HepG2 (cell line): ENCODE measurements around the gene ZNF217. TPM values are rescaled to one million over a fixed set of nuclear protein-coding genes. Genes with fewer than 3 reads are reported as not detected.
A peak's percentile ranks its signal among the peaks of the same experiment; 100 is the strongest.

Experiments used
- ASH2L ChIP-seq: fragments of 300-600, 200-600 bp; sonication (generic); IDR thresholded peaks from 2 replicates; pipeline ENCODE4 v1.7.0; 2017; ENCODE audit warnings: low read depth, mild to moderate bottlenecking, moderate library complexity, mixed read lengths, low read length; ENCODE audit not compliant: insufficient read length
- ATF3 ChIP-seq: sonication (generic); formaldehyde crosslinking; IDR thresholded peaks from 2 replicates; pipeline ENCODE4 v1.4.0; 2020; ENCODE audit warnings: missing genetic modification reagents
- DPF2 ChIP-seq: sonication (generic); formaldehyde crosslinking; IDR thresholded peaks from 2 replicates; pipeline ENCODE4 v1.4.0; 2020; ENCODE audit warnings: mild to moderate bottlenecking, low read depth, missing genetic modification reagents, borderline replicate concordance
- FOXP1 ChIP-seq, 2 experiments: fragments of 450-650 bp in 1 of 2; IDR thresholded peaks; 2 replicates each; pipeline ENCODE4 v1.6.1; 2017 to 2018; ENCODE audit warnings: antibody characterized with exemption in 1 of 2
- HNRNPL ChIP-seq: fragments of 200-400 bp; formaldehyde crosslinking; IDR thresholded peaks from 2 replicates; pipeline ENCODE4 v1.6.1; 2017; ENCODE audit warnings: mild to moderate bottlenecking, low read depth, low read length
- KDM2A ChIP-seq: sonication (generic); formaldehyde crosslinking; IDR thresholded peaks from 2 replicates; pipeline ENCODE4 v1.4.0; 2020; ENCODE audit warnings: low read depth, missing genetic modification reagents, borderline replicate concordance
- LCORL ChIP-seq, 2 experiments: fragments of 450-650 bp in 1 of 2; sonication (generic) in 1 of 2; formaldehyde crosslinking in 1 of 2; IDR thresholded peaks; 2 replicates each; pipeline versions ENCODE4 v1.5.0 to v1.6.1; 2017 to 2020; ENCODE audit warnings: antibody characterized with exemption in 1 of 2, missing genetic modification reagents in 1 of 2
- MED13 ChIP-seq: sonication (generic); formaldehyde crosslinking; IDR thresholded peaks from 2 replicates; pipeline ENCODE4 v1.5.0; 2020; ENCODE audit warnings: missing genetic modification reagents
- RFX3 ChIP-seq: IDR thresholded peaks from 2 replicates; pipeline ENCODE4 v1.6.1; 2016; ENCODE audit warnings: missing biosample characterization, missing genetic modification reagents
- SALL1 ChIP-seq: sonication (generic); formaldehyde crosslinking; IDR thresholded peaks from 2 replicates; pipeline ENCODE4 v1.8.0; 2022; ENCODE audit warnings: mild to moderate bottlenecking, missing genetic modification reagents
- TP53 ChIP-seq: sonication (generic); formaldehyde crosslinking; conservative IDR thresholded peaks from 2 replicates; pipeline ENCODE4 v1.4.0; 2020; ENCODE audit warnings: missing genetic modification reagents
- WIZ ChIP-seq: sonication (generic); formaldehyde crosslinking; IDR thresholded peaks from 2 replicates; pipeline ENCODE4 v1.5.1; 2020; ENCODE audit warnings: mild to moderate bottlenecking, missing genetic modification reagents
- ZFX ChIP-seq: sonication (generic); formaldehyde crosslinking; IDR thresholded peaks from 2 replicates; pipeline ENCODE4 v1.4.0; 2020; ENCODE audit warnings: mild to moderate bottlenecking, low read depth, missing genetic modification reagents, moderate library complexity
- ZFY ChIP-seq: sonication (generic); formaldehyde crosslinking; IDR thresholded peaks from 2 replicates; pipeline ENCODE4 v1.4.0; 2020; ENCODE audit warnings: missing genetic modification reagents
- ZNF205 ChIP-seq: IDR thresholded peaks from 2 replicates; pipeline ENCODE4 v1.6.1; 2018; ENCODE audit warnings: missing biosample characterization, missing genetic modification reagents
- ZNF274 ChIP-seq: sonication (generic); formaldehyde crosslinking; IDR thresholded peaks from 2 replicates; pipeline ENCODE4 v1.5.1; 2020; ENCODE audit warnings: mild to moderate bottlenecking, missing genetic modification reagents
- ZNF44 ChIP-seq: sonication (generic); formaldehyde crosslinking; IDR thresholded peaks from 2 replicates; pipeline ENCODE4 v1.5.1; 2020; ENCODE audit warnings: mild to moderate bottlenecking, missing genetic modification reagents
- ZNF543 ChIP-seq: sonication (generic); formaldehyde crosslinking; IDR thresholded peaks from 2 replicates; pipeline ENCODE4 v1.4.0; 2020; ENCODE audit warnings: mild to moderate bottlenecking, missing genetic modification reagents
- ZNF607 ChIP-seq: sonication (generic); formaldehyde crosslinking; IDR thresholded peaks from 2 replicates; pipeline ENCODE4 v1.5.1; 2020; ENCODE audit warnings: missing genetic modification reagents, mild to moderate bottlenecking, borderline replicate concordance
- ZNF709 ChIP-seq: sonication (generic); formaldehyde crosslinking; IDR thresholded peaks from 2 replicates; pipeline ENCODE4 v1.5.0; 2020; ENCODE audit warnings: mild to moderate bottlenecking, missing genetic modification reagents
- ZNF75D ChIP-seq: sonication (generic); formaldehyde crosslinking; IDR thresholded peaks from 2 replicates; pipeline ENCODE4 v1.8.1; 2023; ENCODE audit warnings: missing genetic modification reagents, mild to moderate bottlenecking, borderline replicate concordance
- ZNF784 ChIP-seq: sonication (generic); formaldehyde crosslinking; IDR thresholded peaks from 2 replicates; pipeline ENCODE4 v1.5.1; 2020; ENCODE audit warnings: missing genetic modification reagents, mild to moderate bottlenecking, borderline replicate concordance
- ZNF850 ChIP-seq: sonication (generic); formaldehyde crosslinking; conservative IDR thresholded peaks from 2 replicates; pipeline ENCODE4 v1.9.0; 2021; ENCODE audit warnings: mild to moderate bottlenecking, missing genetic modification reagents
- ZSCAN29 ChIP-seq: sonication (generic); formaldehyde crosslinking; conservative IDR thresholded peaks from 2 replicates; pipeline ENCODE4 v1.4.0; 2020; ENCODE audit warnings: mild to moderate bottlenecking, missing genetic modification reagents
- polyA plus RNA-seq, 8 experiments: library from polyadenylated mRNA; depleted of rRNA in 3 of 8; stranded (reverse) in 7 of 8; unstranded in 1 of 8; fragments of >200 nt; fragmentation: Illumina TruSeq in 4 of 8; extraction: Trizol in 4 of 8; gene quantifications; 2 replicates each; pipeline versions ENCODE4 v1.2.1 to v1.2.3, GENCODE V29; 2011 to 2016; ENCODE audit warnings: low read depth in 4 of 8, missing spikeins in 1 of 8, mixed read lengths in 1 of 8; ENCODE audit not compliant: insufficient read depth in 1 of 8
- total RNA-seq, 5 experiments: library from RNA; depleted of rRNA; stranded (reverse); fragments of >200 nt; fragmentation: Illumina TruSeq; extraction: Trizol; gene quantifications; 2 replicates each; pipeline ENCODE4 v1.2.3, GENCODE V29; 2016; ENCODE audit warnings: low read depth in 1 of 5
- TF ChIP-seq, protein P1 (sequence below): sonication (generic); formaldehyde crosslinking; IDR thresholded peaks from 2 replicates; pipeline ENCODE4 v1.8.1; 2023; ENCODE audit warnings: missing genetic modification reagents, mild to moderate bottlenecking, borderline replicate concordance
- TF ChIP-seq, protein P2 (sequence below): sonication (generic); formaldehyde crosslinking; IDR thresholded peaks from 2 replicates; pipeline ENCODE4 v1.4.0; 2020; ENCODE audit warnings: missing genetic modification reagents

The ZNF217 gene
- total and polyA plus RNA-seq, 2 of the 13 experiments (the other 11 are each of a cell fraction or from before 2014, with no cell fraction given) = 22.3 to 29.8 TPM

DNA sequence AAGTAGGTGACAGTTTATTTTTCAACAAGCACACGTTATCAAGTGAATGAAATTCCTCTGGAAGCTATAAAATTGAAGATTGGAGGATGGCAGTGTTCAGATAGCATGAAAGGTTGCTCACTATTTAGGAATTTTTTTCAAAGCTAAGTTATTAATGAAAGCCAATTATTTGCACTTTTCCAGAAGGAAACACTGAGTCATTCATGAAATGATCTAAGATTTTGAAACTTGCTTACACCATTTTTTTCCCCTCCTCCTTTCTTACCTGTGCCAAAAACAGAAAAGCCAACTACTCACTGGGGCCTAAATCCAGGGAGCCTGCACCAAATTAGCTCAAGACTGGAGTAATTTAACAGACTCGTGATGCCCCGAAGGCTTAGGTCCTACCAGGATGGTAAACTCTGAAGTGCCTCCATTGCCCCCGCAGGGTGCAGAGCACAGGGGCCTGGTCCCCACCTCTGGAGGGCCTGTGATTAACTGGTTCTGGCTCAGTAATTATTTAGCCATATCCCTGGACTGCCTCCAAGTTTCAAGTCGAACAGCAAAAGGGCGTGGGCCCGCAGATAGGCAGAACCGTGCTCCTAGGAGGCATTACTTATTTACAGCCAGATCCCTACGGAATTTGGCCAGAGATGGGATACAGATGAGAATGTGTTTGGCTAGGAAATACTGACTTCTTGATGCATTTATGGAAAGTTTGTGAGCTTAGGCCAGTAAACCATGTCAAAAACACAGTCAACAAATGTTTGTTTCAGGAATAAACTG, 28.0 kb upstream of the ZNF217 start (continued):
- 0 out of 2 replicates have a peak, but pooled peaks have one; percentile 37 for TF ChIP-seq ZNF784 (CRISPR knock-in tag)
- TF ChIP-seq ASH2L = peak; percentile 62
- peak; percentile 56; the same call in 1 of the 2 replicates for TF ChIP-seq SALL1 (CRISPR knock-in tag)
- no peak for TF ChIP-seq WIZ
- 0 out of 2 replicates have a peak, but pooled peaks have one; percentile 43 for TF ChIP-seq ZNF850 (CRISPR knock-in tag)
- no peak for TF ChIP-seq ZNF75D (CRISPR knock-in tag)
- TF ChIP-seq MED13 (CRISPR knock-in tag) = 0 out of 2 replicates have a peak, but pooled peaks have one; percentile 1
- peak; percentile 69; the same call in 1 of the 2 replicates for TF ChIP-seq ZNF274 (CRISPR knock-in tag)
- TF ChIP-seq, protein P1, sequence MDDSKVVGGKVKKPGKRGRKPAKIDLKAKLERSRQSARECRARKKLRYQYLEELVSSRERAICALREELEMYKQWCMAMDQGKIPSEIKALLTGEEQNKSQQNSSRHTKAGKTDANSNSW (CRISPR knock-in tag) = 0 out of 2 replicates have a peak, but pooled peaks have one; percentile 26
- TF ChIP-seq, protein P2, sequence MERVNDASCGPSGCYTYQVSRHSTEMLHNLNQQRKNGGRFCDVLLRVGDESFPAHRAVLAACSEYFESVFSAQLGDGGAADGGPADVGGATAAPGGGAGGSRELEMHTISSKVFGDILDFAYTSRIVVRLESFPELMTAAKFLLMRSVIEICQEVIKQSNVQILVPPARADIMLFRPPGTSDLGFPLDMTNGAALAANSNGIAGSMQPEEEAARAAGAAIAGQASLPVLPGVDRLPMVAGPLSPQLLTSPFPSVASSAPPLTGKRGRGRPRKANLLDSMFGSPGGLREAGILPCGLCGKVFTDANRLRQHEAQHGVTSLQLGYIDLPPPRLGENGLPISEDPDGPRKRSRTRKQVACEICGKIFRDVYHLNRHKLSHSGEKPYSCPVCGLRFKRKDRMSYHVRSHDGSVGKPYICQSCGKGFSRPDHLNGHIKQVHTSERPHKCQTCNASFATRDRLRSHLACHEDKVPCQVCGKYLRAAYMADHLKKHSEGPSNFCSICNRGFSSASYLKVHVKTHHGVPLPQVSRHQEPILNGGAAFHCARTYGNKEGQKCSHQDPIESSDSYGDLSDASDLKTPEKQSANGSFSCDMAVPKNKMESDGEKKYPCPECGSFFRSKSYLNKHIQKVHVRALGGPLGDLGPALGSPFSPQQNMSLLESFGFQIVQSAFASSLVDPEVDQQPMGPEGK (CRISPR knock-in tag) = peak; percentile 23; the same call in 1 of the 2 replicates
- TF ChIP-seq FOXP1 (IDR thresholded peaks at IDR 0.05) = no peak
- TF ChIP-seq FOXP1 (CRISPR knock-in tag; IDR thresholded peaks at IDR 0.05) = peak; percentile 38; the same call in 1 of the 2 replicates
- 0 out of 2 replicates have a peak, but pooled peaks have one; percentile 30 for TF ChIP-seq ZNF607 (CRISPR knock-in tag)
- 0 out of 2 replicates have a peak, but pooled peaks have one; percentile 31 for TF ChIP-seq TP53 (CRISPR knock-in tag)
- 0 out of 2 replicates have a peak, but pooled peaks have one; percentile 6 for TF ChIP-seq ATF3
- peak; percentile 69 for TF ChIP-seq ZFX (CRISPR knock-in tag)
- no peak for TF ChIP-seq LCORL (IDR thresholded peaks at IDR 0.05)
- TF ChIP-seq LCORL (CRISPR knock-in tag; IDR thresholded peaks at IDR 0.05) = peak; percentile 49
- peak; percentile 59; the same call in 1 of the 2 replicates for TF ChIP-seq ZFY (CRISPR knock-in tag)
- TF ChIP-seq RFX3 (CRISPR knock-in tag) = no peak
- peak; percentile 53; the same call in 1 of the 2 replicates for TF ChIP-seq ZNF709
- TF ChIP-seq HNRNPL = no peak
- no peak for TF ChIP-seq DPF2 (CRISPR knock-in tag)
- TF ChIP-seq ZSCAN29 = 0 out of 2 replicates have a peak, but pooled peaks have one; percentile 2
- TF ChIP-seq KDM2A (CRISPR knock-in tag) = 0 out of 2 replicates have a peak, but pooled peaks have one; percentile 33
- TF ChIP-seq ZNF543 (CRISPR knock-in tag) = 0 out of 2 replicates have a peak, but pooled peaks have one; percentile 6
- 0 out of 2 replicates have a peak, but pooled peaks have one; percentile 34 for TF ChIP-seq ZNF205 (CRISPR knock-in tag)
- 0 out of 2 replicates have a peak, but pooled peaks have one; percentile 2 for TF ChIP-seq ZNF44 (CRISPR knock-in tag)
